Kidney (tissue), 14 donors: ENCODE measurements around the gene GNA15. TPM values are rescaled to one million over a fixed set of nuclear protein-coding genes. Genes with fewer than 3 reads are reported as not detected.
A peak's percentile ranks its signal among the peaks of the same experiment; 100 is the strongest.

Source experiments
- DNase-seq, 5 donors: peaks; one replicate each; pipeline ENCODE4 v3.0.0-alpha.2; 2013 to 2020
- FAIRE-seq: peaks from 2 replicates; lab custom pipeline; 2012; peaks lifted over from hg19 to GRCh38; lab: Jason Lieb, UNC
- H3K27ac ChIP-seq, 2 donors: one replicate each; pipeline ENCODE4 v1.7.0; 2013; ENCODE audit warnings: low read depth in 2 of 2, low read length in 2 of 2, inconsistent platforms in 1 of 2
- H3K27me3 ChIP-seq: one replicate; pipeline ENCODE4 v1.7.1; 2013; ENCODE audit warnings: low read length, inconsistent platforms; ENCODE audit not compliant: control insufficient read depth, insufficient read depth
- H3K36me3 ChIP-seq, 3 donors: one replicate each; pipeline versions ENCODE4 v1.7.0 to v1.7.1; 2013; ENCODE audit warnings: low read length in 3 of 3, control low read depth in 1 of 3, inconsistent platforms in 1 of 3; ENCODE audit not compliant: insufficient read depth in 3 of 3, control insufficient read depth in 2 of 3
- H3K4me1 ChIP-seq, 3 donors: one replicate each; pipeline versions ENCODE4 v1.7.0 to v1.7.1; 2013; ENCODE audit warnings: low read length in 3 of 3, inconsistent platforms in 1 of 3, low read depth in 1 of 3; ENCODE audit not compliant: control insufficient read depth in 2 of 3, insufficient read depth in 2 of 3
- H3K4me3 ChIP-seq, 3 donors: one replicate each; pipeline versions ENCODE4 v1.7.0 to v1.8.1; 2013; ENCODE audit warnings: low read length in 3 of 3, control low read depth in 1 of 3, inconsistent platforms in 1 of 3
- H3K9ac ChIP-seq, 3 donors: one replicate each; pipeline versions ENCODE4 v1.7.0 to v1.7.1; 2013; ENCODE audit warnings: low read length in 3 of 3, control low read depth in 1 of 3, inconsistent platforms in 1 of 3
- H3K9me3 ChIP-seq, 3 donors: one replicate each; pipeline versions ENCODE4 v1.7.0 to v1.7.1; 2013; ENCODE audit warnings: low read length in 3 of 3, control low read depth in 1 of 3, inconsistent platforms in 1 of 3; ENCODE audit not compliant: control insufficient read depth in 2 of 3, insufficient read depth in 1 of 3
- CTCF ChIP-seq: IDR thresholded peaks from 3 replicates; pipeline ENCODE4 v1.5.1; 2012; ENCODE audit warnings: mild to moderate bottlenecking, moderate library complexity, borderline replicate concordance; ENCODE audit not compliant: insufficient read depth; ENCODE audit errors: extremely low read depth
- intact Hi-C: fragments of 100-400 bp; cut with DNase I; formaldehyde crosslinking; loops from one replicate; pipeline ENCODE4 v1.11.1; 2022
- polyA plus RNA-seq: library from polyadenylated mRNA; stranded (reverse); fragments of 350-450 nt; fragmentation: Illumina TruSeq; extraction: RNeasy Lipid Tissue Mini Kit (QIAGEN cat#74804); gene quantifications from one replicate; pipeline ENCODE4 v1.2.3, GENCODE V29; 2014; ENCODE audit warnings: low read depth, low replicate concordance; ENCODE audit not compliant: insufficient read depth
- total RNA-seq: library from RNA; stranded (reverse); fragmentation: NEBNext Ultra II Directional; extraction: Animal tissue kit (Norgen Biotek cat#: 25700); gene quantifications from one replicate; pipeline ENCODE4 v1.2.1, GENCODE V29; 2021
- donor health status: control.
- donor health status: control.
- donor health status: control.
- donor health status: control.
- donor health status: control.
- donor health status: DM: yes; HTN: yes; CAD: no.
- donor health status: Normal renal cell carcinoma (clear cell type).

GNA15 gene
- total and polyA plus RNA-seq, 2 donors from 2014 or later = 1.7 to 8.7 TPM

GRCh38 chr19:3146677-3147100, 10.9 kb downstream of the GNA15 start:
- intact Hi-C loops = no loop called here
- Histone ChIP-seq H3K27ac (no peak overlapping the region), H3K4me3 (no peak overlapping the region), H3K36me3 (no peaks in the 10 kb centered on the region), H3K9me3 (no peaks in the 10 kb centered on the region), H3K9ac (no peak overlapping the region), H3K4me1 (peaks cover 0 to 4% (median under 1%) of the 10 kb centered on the region in 3 donors), H3K27me3 (no peaks in the 10 kb centered on the region)
- DNase-seq (no peak), FAIRE-seq (no peak)
- peak; percentile 38 for TF ChIP-seq CTCF

- Histone ChIP-seq H3K36me3 (no peaks in the 10 kb centered on the region), H3K4me3 (no peak overlapping the region), H3K9ac (no peak overlapping the region), H3K9me3 (no peaks in the 10 kb centered on the region), H3K27ac (no peak overlapping the region), H3K27me3 (no peaks in the 10 kb centered on the region), H3K4me1 (no peaks in the 10 kb centered on the region)
- TF ChIP-seq CTCF = no peak
- no peak for DNase-seq
- FAIRE-seq = no peak
- intact Hi-C loops = no loop called here
These were observed 12.7 kb downstream of the GNA15 start for GRCh38 chr19:3148503-3148902.

GRCh38 chr19:3149089-3149488, 13.3 kb downstream of the GNA15 start:
- FAIRE-seq = no peak
- intact Hi-C loops = no loop called here
- Histone ChIP-seq H3K4me3 (no peak overlapping the region), H3K27me3 (no peaks in the 10 kb centered on the region), H3K9ac (no peak overlapping the region), H3K36me3 (no peaks in the 10 kb centered on the region), H3K4me1 (no peaks in the 10 kb centered on the region), H3K27ac (no peak overlapping the region), H3K9me3 (no peaks in the 10 kb centered on the region)
- TF ChIP-seq CTCF = no peak
- DNase-seq = no peak
